GM18508 (cell line): ENCODE measurements around the gene PDE1C.
"Not testable (repeated sequence)": the region's sequence is repeated elsewhere in the genome, so short reads cannot be mapped to it uniquely, and the experiment has no call there.

Experiments used
- ATAC-seq: cut with Tn5 transposase; IDR thresholded peaks from one replicate; pipeline ENCODE4 v1.9.1; 2021; ENCODE audit warnings: moderate number of reproducible peaks; ENCODE audit not compliant: insufficient read depth, unreplicated experiment

Gene PDE1C

DNA sequence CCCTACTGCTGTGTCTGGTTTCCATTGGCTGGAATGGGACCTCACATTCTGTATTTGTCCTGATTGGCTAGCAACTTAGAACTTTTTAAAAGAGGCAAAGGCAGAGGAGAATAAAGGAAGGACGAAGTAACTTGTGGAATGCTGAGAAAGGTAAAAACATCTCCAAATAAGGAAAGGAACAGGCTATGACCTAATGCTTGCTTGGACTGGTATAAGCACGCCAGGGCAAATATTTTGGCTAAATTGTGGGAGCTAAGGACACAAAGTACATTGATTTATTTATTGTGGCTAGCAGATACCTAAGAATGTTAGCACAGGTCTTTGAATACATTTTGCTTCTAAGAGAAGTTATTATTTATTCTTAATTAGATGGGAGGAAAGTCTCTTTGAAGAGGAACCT lies 56.7 kb downstream of the PDE1C start:
- not testable (repeated sequence) for ATAC-seq

- ATAC-seq = no peak
Observed at GRCh38 chr7:32005577-32005976, 64.6 kb downstream of the PDE1C start.

DNA sequence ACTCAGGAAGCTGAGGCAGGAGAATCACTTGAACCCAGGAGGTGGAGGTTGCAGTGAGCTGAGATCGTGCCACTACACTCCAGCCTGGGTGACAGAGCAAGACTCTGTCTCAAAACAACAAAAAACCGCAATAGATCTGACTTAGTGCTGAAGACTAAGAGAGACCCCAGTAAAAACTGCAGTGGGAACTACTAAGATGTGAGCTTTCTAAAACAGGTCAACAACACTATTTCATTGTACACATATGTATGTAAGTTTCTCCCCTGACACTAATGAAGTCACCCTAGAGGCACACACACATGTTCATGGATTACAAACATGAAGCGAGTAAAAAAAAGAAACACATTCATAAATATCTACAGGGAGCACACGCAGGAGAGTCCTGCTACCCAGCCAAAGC lies 68.3 kb downstream of the PDE1C start:
- no peak for ATAC-seq

DNA sequence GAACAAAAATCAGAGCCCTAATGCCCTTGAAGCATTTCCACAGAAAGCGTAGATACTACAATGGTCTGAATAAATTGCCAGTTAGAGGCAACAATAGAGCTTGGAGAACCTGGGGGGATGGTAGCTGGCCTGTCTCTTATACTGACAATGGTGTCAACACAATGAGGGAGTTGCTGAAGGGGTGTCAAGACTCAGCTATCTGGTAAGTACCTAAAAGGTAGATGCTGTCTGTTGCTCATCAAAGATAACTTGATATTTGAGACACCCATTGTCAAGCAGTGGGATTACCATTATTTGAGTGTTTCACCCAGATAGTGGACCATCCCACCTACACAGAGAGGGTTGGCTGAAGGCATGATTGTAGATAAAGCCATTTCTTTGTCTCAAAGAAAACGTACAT lies 72.8 kb downstream of the PDE1C start:
- ATAC-seq = no peak

GRCh38 chr7:31995134-31995533 lies 75.1 kb downstream of the PDE1C start:
- ATAC-seq = no peak

GRCh38 chr7:31991846-31992245 lies 78.4 kb downstream of the PDE1C start:
- ATAC-seq = no peak

DNA sequence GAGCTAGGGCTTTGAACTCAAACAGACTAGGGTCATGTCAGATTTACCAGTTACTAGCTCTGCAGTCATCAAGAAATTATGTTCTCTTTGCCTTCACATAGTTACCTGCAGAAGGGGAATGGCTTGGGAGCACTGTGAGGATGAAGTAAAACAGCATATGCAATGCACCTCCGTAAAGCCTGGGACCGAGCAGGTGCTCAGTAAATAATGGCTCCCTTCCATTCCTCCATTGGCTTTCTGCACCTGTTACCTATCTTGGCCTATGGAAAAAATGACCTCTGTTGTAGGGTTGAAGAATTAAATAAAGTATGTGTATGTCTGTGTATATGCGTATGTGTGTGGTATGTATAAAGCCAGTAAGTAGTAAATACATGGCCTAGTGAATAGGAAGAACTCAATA lies 78.8 kb downstream of the PDE1C start:
- ATAC-seq = no peak

GRCh38 chr7:31986878-31987518 lies 83.2 kb downstream of the PDE1C start:
- no peak for ATAC-seq

DNA sequence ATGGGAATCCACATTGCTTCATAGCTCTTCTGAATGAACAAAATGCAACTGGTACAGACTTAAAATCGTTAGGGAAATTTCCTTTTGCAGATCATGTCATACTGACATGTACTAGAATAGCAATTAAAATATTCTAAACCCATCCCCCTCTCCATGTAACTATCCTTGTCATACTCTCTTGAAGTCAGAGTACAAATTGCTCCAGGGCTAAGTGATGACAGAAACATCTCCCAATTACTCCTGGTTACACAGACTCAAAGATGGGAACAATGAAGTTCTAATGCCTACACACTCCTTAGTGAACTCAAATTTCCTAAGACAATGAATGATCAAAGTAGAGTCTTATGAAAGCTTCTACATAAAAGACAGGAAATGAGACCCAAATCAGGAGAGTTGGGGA lies 87.2 kb downstream of the PDE1C start:
- ATAC-seq = no peak

GRCh38 chr7:31981874-31982390 lies 88.3 kb downstream of the PDE1C start:
- ATAC-seq = no peak

GRCh38 chr7:31979690-31980330 lies 90.4 kb downstream of the PDE1C start:
- no peak for ATAC-seq

DNA sequence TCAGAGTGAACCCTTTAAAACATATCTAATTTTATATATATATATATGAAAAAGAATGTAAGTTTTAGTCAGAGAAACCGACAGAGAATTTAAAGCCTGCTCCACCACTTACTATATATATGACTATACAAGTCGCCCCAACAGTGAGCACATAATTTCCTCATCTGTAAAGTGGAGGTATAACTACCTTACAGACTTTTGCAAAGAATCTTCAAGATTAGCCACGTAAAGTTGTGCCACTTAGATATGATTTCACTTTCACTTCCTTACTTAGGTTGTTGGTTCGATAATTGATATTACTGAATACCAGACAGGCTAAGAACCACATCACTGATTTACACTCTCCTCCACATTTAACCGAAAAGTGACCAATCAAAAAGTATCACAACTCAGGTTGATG lies 94.7 kb downstream of the PDE1C start:
- no peak for ATAC-seq

DNA sequence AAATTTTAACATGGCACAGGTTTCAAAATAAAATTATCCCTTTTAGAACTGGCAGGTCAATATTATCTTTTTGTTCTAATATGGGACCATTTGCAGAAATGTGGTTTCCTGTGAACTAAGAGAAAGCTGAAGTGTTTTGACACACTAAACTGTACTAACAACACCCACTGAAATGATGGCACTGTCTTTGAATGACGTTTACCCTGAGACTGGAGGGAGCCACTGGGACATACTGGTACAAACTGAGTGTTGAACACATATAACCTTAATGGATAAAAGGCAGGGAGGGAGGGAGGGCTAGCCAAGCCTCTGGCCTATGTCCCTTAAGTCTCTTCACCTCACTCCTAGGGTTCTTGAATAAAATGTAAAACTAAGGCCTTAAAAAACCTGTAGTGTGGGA lies 95.9 kb downstream of the PDE1C start:
- ATAC-seq = no peak

GRCh38 chr7:31971049-31971667 lies 99.0 kb downstream of the PDE1C start:
- ATAC-seq = no peak

DNA sequence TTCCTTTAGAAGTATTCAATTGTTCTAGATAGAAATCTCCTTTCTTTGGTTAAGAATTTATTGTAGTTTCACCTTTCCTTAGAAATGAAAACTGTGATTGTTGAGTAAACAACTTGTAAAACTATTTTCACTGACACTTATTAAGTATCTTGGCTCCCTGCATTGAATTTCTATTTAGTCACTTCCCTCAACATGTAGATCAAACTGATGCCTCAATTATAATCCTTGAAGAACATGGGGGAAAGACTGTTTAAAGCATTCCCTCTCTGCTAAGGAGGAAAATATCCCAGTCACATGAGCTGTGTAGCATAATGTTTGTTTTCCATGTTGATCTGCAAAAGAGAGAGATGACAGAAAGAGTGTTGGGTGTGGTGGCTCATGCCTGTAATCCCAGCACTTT lies 99.7 kb downstream of the PDE1C start:
- no peak for ATAC-seq

- ATAC-seq = no peak
Observed at GRCh38 chr7:31963569-31964175, 106.5 kb downstream of the PDE1C start.

GRCh38 chr7:31962246-31962645 lies 108.0 kb downstream of the PDE1C start:
- no peak for ATAC-seq

DNA sequence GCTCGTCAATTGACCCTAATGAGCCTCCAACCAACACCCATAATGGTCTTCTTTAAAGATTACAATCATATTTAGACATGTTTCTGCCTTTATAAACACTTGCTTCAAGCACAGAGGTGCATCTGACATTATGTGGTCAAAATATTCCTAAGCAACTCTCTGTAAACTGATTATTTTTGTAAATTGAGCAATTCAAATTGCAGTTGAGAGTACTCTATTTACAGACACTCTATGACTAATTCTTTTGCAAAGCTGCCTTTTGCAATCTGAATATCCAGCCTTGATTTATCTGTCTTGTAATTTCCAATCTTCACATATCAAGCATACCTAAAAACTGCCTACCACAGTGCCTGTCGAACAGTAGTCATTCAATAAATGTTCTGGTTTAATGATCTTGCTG lies 112.0 kb downstream of the PDE1C start:
- ATAC-seq = no peak

- no peak for ATAC-seq
Observed at GRCh38 chr7:31957756-31958155, 112.5 kb downstream of the PDE1C start.

DNA sequence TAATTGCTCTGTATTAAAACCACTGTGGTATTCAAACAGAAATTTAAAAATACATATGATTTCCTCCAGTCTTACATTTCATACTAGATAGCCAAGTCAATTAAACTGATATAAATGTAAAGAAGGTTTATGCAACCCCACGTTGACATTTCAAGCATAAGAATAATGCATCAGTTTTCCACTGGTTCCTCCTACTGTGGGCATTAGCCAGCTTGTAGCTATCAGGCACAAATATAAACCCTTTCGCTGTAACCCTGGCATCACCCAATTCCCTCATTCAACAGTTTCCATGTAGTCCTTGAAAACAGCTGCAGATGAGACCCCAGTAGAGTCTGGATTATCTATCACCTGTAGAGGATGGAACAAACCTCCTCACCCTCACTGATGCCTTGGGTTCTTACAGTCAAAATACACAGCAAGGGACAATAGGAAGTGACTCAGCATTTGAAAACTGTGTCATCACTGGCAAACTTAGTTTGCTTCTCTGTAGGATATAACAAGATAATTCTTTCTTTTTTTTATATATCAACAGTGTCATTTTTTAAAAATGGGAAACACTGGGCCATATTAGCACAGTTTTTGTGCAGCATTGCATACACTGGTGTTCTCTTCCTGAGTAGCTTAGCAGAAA lies 113.0 kb downstream of the PDE1C start:
- ATAC-seq = no peak

- no peak for ATAC-seq
Observed at GRCh38 chr7:31955641-31956040, 114.6 kb downstream of the PDE1C start.
